H9 (cell line): ENCODE results near the gene FEM1C. TPM values are rescaled to one million over a fixed set of nuclear protein-coding genes. Genes with fewer than 3 reads are reported as not detected.

Source experiments
- DNase-seq: peaks from one replicate; pipeline ENCODE4 v3.0.0-alpha.2; 2017
- H2AFZ ChIP-seq: one replicate; pipeline ENCODE4 v1.6.1; 2013; ENCODE audit warnings: mild to moderate bottlenecking, low read length, control low read depth, moderate library complexity
- H2AK5ac ChIP-seq: 2 replicates; pipeline ENCODE4 v1.6.1; 2013; ENCODE audit warnings: low read length, control low read depth, mixed read lengths; ENCODE audit not compliant: insufficient read length
- H2BK120ac ChIP-seq: one replicate; pipeline ENCODE4 v1.6.1; 2013; ENCODE audit warnings: low read depth, mild to moderate bottlenecking, low read length, control low read depth, inconsistent platforms; ENCODE audit not compliant: poor library complexity, severe bottlenecking
- H2BK12ac ChIP-seq: 2 replicates; pipeline ENCODE4 v1.6.1; 2013; ENCODE audit warnings: low read length, control low read depth, mixed read lengths, low read depth; ENCODE audit not compliant: insufficient read length
- H2BK15ac ChIP-seq: 2 replicates; pipeline ENCODE4 v1.6.1; 2013; ENCODE audit warnings: low read depth, low read length, control low read depth
- H2BK20ac ChIP-seq: one replicate; pipeline ENCODE4 v1.6.1; 2013; ENCODE audit warnings: low read depth, mild to moderate bottlenecking, low read length, control low read depth, inconsistent platforms; ENCODE audit not compliant: poor library complexity, severe bottlenecking
- H2BK5ac ChIP-seq: 2 replicates; pipeline ENCODE4 v1.6.1; 2013; ENCODE audit warnings: low read length, control low read depth, mixed read lengths; ENCODE audit not compliant: insufficient read length
- H3K14ac ChIP-seq: 2 replicates; pipeline ENCODE4 v1.6.1; 2013; ENCODE audit warnings: low read length, control low read depth; ENCODE audit not compliant: insufficient read depth
- H3K18ac ChIP-seq: 2 replicates; pipeline ENCODE4 v1.6.1; 2013; ENCODE audit warnings: low read depth, mild to moderate bottlenecking, mixed read lengths, low read length, control low read depth; ENCODE audit not compliant: insufficient read length
- H3K23ac ChIP-seq: 2 replicates; pipeline ENCODE4 v1.6.1; 2013; ENCODE audit warnings: low read length, control low read depth, mixed read lengths, low read depth; ENCODE audit not compliant: insufficient read length
- H3K23me2 ChIP-seq: 2 replicates; pipeline ENCODE4 v1.6.1; 2013; ENCODE audit warnings: low read depth, mild to moderate bottlenecking, mixed read lengths, low read length, control low read depth; ENCODE audit not compliant: insufficient read length, poor library complexity, severe bottlenecking
- H3K27ac ChIP-seq: 2 replicates; pipeline ENCODE4 v1.5.1; 2013; ENCODE audit warnings: low read length, control low read depth, mixed read lengths, low read depth; ENCODE audit not compliant: insufficient read length
- H3K27me3 ChIP-seq: 2 replicates; pipeline ENCODE4 v1.6.1; 2013; ENCODE audit warnings: low read length, control low read depth, inconsistent platforms; ENCODE audit not compliant: insufficient read depth
- H3K4ac ChIP-seq: 2 replicates; pipeline ENCODE4 v1.6.1; 2013; ENCODE audit warnings: low read depth, mild to moderate bottlenecking, control low read depth, inconsistent platforms, low read length, moderate library complexity
- H3K4me1 ChIP-seq: 2 replicates; pipeline ENCODE4 v1.6.1; 2013; ENCODE audit warnings: low read length, control low read depth, inconsistent platforms; ENCODE audit not compliant: insufficient read depth
- H3K4me2 ChIP-seq: 2 replicates; pipeline ENCODE4 v1.6.1; 2013; ENCODE audit warnings: low read length, control low read depth, mixed read lengths; ENCODE audit not compliant: insufficient read length, insufficient read depth
- H3K56ac ChIP-seq: 2 replicates; pipeline ENCODE4 v1.6.1; 2013; ENCODE audit warnings: low read depth, mild to moderate bottlenecking, mixed read lengths, low read length, control low read depth; ENCODE audit not compliant: insufficient read length
- H3K79me1 ChIP-seq: 2 replicates; pipeline ENCODE4 v1.6.1; 2013; ENCODE audit warnings: low read depth, mild to moderate bottlenecking, moderate library complexity, low read length, control low read depth, inconsistent platforms; ENCODE audit not compliant: insufficient read depth, poor library complexity, severe bottlenecking
- H3K79me2 ChIP-seq: 2 replicates; pipeline ENCODE4 v1.6.1; 2013; ENCODE audit warnings: low read length, control low read depth, inconsistent platforms; ENCODE audit not compliant: insufficient read depth
- H3K9ac ChIP-seq: 2 replicates; pipeline ENCODE4 v1.6.1; 2013; ENCODE audit warnings: low read length, control low read depth, mixed read lengths; ENCODE audit not compliant: insufficient read length; ENCODE audit errors: extremely low read depth
- H3K9me3 ChIP-seq: one replicate; pipeline ENCODE4 v1.6.1; 2013; ENCODE audit warnings: low read depth, low read length, inconsistent platforms; ENCODE audit not compliant: control insufficient read depth
- H3T11ph ChIP-seq: one replicate; pipeline ENCODE4 v1.6.1; 2013; ENCODE audit warnings: mild to moderate bottlenecking, low read length, control low read depth, inconsistent platforms
- H4K20me1 ChIP-seq: one replicate; pipeline ENCODE4 v1.6.1; 2013; ENCODE audit not compliant: control insufficient read depth, insufficient read length, insufficient read depth
- H4K5ac ChIP-seq: 2 replicates; pipeline ENCODE4 v1.6.1; 2013; ENCODE audit warnings: low read depth, mild to moderate bottlenecking, mixed read lengths, low read length, control low read depth; ENCODE audit not compliant: insufficient read length
- H4K8ac ChIP-seq: replicated peaks from 2 replicates; pipeline ENCODE4 v1.6.1; 2013; ENCODE audit warnings: low read length, control low read depth, mixed read lengths, low read depth; ENCODE audit not compliant: insufficient read length
- H4K91ac ChIP-seq: 2 replicates; pipeline ENCODE4 v1.6.1; 2013; ENCODE audit warnings: low read depth, mild to moderate bottlenecking, moderate library complexity, mixed read lengths, low read length, control low read depth; ENCODE audit not compliant: insufficient read length
- H3K27ac Mint-ChIP-seq, 3 experiments: 2 replicates in 2 of 3; 3 replicates in 1 of 3; pipeline ENCODE4 v1.8.0; 2020 to 2021; ENCODE audit warnings: mixed read lengths in 3 of 3, mild to moderate bottlenecking in 1 of 3, moderate library complexity in 1 of 3
- H3K27me3 Mint-ChIP-seq: 2 replicates; pipeline ENCODE4 v1.8.0; 2021; ENCODE audit warnings: low read depth, mild to moderate bottlenecking, moderate library complexity, mixed read lengths
- H3K36me3 Mint-ChIP-seq, 3 experiments: 2 replicates in 2 of 3; 3 replicates in 1 of 3; pipeline ENCODE4 v1.8.0; 2020 to 2021; ENCODE audit warnings: low read depth in 3 of 3, mixed read lengths in 3 of 3; ENCODE audit not compliant: insufficient read depth in 1 of 3
- H3K4me1 Mint-ChIP-seq, 2 experiments: 2 replicates each; pipeline ENCODE4 v1.8.0; 2020; ENCODE audit warnings: mixed read lengths in 2 of 2
- H3K4me3 Mint-ChIP-seq, 2 experiments: 2 replicates in 1 of 2; 3 replicates in 1 of 2; pipeline ENCODE4 v1.8.0; 2020 to 2021; ENCODE audit warnings: mild to moderate bottlenecking in 2 of 2, mixed read lengths in 2 of 2, moderate library complexity in 1 of 2
- H3K9me3 Mint-ChIP-seq, 2 experiments: 2 replicates in 1 of 2; 3 replicates in 1 of 2; pipeline ENCODE4 v1.8.0; 2020; ENCODE audit warnings: mild to moderate bottlenecking in 2 of 2, mixed read lengths in 2 of 2, moderate library complexity in 1 of 2
- WGBS: extraction: QIAGEN DNeasy Blood & Tissue Kit; methylation state at CpG from one replicate; pipeline ENCODE4 v1.1.7; 2013; ENCODE audit warnings: missing lambda C conversion rate, low lambda C conversion rate, mixed read lengths; ENCODE audit not compliant: insufficient read length; ENCODE audit errors: extremely low coverage; 5-methylcytosine and 5-hydroxymethylcytosine counted together
- total RNA-seq: library from RNA; stranded (reverse); gene quantifications from 2 replicates; pipeline ENCODE4 v1.2.1, GENCODE V29; 2021
- TF ChIP-seq, protein P1 (sequence below): fragments of 200-600 bp; sonication (generic); conservative IDR thresholded peaks from 3 replicates; pipeline ENCODE4 v1.8.0; 2021; ENCODE audit warnings: antibody characterized with exemption, mild to moderate bottlenecking

FEM1C gene
- total RNA-seq, 1 experiment from 2014 or later, result 15.2 TPM

DNA sequence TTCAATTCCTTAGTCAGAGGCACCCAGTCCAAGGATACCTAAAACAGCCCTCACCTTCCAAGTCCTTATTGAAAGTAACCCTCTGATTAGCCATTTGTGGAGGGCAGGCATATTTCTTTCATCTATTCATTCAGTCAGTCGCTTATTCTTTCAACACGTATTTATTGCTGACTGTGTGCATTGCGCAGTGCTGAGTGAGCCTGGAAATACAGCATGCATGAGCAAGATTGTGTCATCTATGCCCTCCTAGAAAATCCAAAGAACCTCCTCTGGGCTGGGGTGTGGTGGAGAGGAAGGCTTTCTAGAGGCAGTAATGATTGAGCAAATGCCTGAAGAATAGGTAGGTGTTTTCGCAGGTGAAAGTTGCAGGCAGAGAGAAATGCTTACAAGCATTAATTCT is 8.5 kb upstream of the FEM1C start:
- no peak overlapping the region for H2BK5ac ChIP-seq
- H3K4me2 ChIP-seq, result no peak overlapping the region
- H3K4me1 ChIP-seq, result peaks cover 6% of the 10 kb centered on the region; the same call in 1 of the 2 replicates
- no peak overlapping the region for H2BK15ac ChIP-seq
- WGBS, result no CpG with 5 or more reads among the region's 4 CpGs
- H2BK20ac ChIP-seq, result no peak overlapping the region
- no peaks in the 10 kb centered on the region for H3K27me3 ChIP-seq
- H3K4ac ChIP-seq, result no peak overlapping the region
- H3K79me1 ChIP-seq, result no peaks in the 10 kb centered on the region
- Mint-ChIP-seq H3K27ac (no peak overlapping the region), H3K36me3 (no peaks in the 10 kb centered on the region; a peak in 1 of 7 replicates), H3K4me1 (peaks cover 25 to 34% of the 10 kb centered on the region in 2 experiments), H3K4me3 (no peak overlapping the region), H3K27me3 (peaks cover 2% of the 10 kb centered on the region; the same call in 1 of the 2 replicates), H3K9me3 (no peaks in the 10 kb centered on the region; a peak in 1 of 5 replicates)
- H3K9ac ChIP-seq, result no peak overlapping the region
- H3K23me2 ChIP-seq, result no peaks in the 10 kb centered on the region
- H3T11ph ChIP-seq, result no peak overlapping the region
- no peak for DNase-seq
- H3K56ac ChIP-seq, result no peak overlapping the region
- TF ChIP-seq, protein P1, sequence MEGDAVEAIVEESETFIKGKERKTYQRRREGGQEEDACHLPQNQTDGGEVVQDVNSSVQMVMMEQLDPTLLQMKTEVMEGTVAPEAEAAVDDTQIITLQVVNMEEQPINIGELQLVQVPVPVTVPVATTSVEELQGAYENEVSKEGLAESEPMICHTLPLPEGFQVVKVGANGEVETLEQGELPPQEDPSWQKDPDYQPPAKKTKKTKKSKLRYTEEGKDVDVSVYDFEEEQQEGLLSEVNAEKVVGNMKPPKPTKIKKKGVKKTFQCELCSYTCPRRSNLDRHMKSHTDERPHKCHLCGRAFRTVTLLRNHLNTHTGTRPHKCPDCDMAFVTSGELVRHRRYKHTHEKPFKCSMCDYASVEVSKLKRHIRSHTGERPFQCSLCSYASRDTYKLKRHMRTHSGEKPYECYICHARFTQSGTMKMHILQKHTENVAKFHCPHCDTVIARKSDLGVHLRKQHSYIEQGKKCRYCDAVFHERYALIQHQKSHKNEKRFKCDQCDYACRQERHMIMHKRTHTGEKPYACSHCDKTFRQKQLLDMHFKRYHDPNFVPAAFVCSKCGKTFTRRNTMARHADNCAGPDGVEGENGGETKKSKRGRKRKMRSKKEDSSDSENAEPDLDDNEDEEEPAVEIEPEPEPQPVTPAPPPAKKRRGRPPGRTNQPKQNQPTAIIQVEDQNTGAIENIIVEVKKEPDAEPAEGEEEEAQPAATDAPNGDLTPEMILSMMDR, result no peak
- no peaks in the 10 kb centered on the region for H3K79me2 ChIP-seq
- H4K91ac ChIP-seq, result no peak overlapping the region
- no peaks in the 10 kb centered on the region for H3K9me3 ChIP-seq
- H4K5ac ChIP-seq, result no peak overlapping the region
- H4K8ac ChIP-seq, result no peak overlapping the region
- no peak overlapping the region for H2BK12ac ChIP-seq
- H2AFZ ChIP-seq, result no peak overlapping the region
- H2BK120ac ChIP-seq, result no peak overlapping the region
- H3K18ac ChIP-seq, result no peak overlapping the region
- H4K20me1 ChIP-seq, result no peaks in the 10 kb centered on the region
- no peak overlapping the region for H3K27ac ChIP-seq
- no peak overlapping the region for H2AK5ac ChIP-seq
- no peak overlapping the region for H3K14ac ChIP-seq
- H3K23ac ChIP-seq, result no peak overlapping the region
